ENCODE data around the gene NKD2.

NKD2 gene

DNA sequence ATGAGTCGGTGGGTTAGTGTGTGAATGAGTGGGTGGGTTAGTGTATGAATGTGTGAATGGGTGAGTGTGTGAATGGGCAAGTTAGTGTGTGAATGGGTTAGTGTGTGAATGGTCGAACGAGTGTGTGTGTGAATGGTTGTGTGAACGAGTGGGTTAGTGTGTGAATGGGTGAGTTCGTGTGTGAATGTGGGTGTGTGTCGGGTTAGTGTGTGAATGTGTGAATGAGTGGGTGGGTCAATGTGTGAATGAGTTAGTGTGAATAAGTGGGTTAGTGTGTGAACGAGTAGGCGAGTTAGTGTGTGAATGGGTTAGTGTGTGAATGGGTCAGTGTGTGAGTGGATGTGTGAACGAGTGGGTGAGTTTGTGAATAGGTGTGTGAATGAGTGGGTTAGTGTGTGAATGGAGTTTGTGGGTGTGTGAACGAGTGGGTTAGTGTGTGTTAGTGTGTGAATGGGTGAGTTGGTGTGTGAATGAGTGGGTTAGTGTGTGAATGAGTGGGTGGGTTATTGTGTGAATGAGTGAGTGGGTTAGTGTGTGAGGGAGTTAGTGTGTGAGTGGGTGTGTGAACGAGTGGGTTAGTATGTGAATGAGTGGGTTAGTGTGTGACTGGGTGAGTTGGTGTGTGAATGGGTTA, 38.8 kb downstream of the NKD2 start:
- no peak for DNase-seq

DNA sequence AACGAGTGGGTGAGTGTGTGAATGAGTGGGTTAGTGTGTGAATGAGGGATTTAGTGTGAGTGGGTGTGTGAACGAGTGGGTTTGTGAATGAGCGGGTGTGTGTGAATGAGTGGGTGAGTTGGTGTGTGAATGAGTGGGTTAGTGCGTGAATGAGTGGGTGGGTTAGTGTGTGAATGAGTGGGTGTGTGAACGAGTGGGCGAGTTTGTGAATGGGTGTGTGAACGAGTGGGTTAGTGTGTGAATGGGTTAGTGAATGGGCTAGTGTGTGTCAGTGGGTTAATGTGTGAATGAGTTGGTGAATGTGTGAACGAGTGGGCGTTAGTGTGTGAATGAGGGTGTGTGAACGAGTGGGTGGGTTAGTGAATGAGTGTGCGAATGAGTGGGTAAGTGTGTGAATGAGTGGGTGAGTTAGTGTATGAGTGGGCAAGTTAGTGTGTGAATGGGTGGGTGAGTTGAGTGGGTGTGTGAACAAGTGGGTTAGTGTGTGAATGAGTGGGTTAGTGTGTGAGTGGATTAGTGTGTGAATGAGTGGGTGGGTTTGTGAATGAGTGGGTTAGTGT, 39.6 kb downstream of the NKD2 start:
- DNase-seq, result no peak

GRCh38 chr5:1048861-1049838, 40.5 kb downstream of the NKD2 start:
- no peak for DNase-seq

GRCh38 chr5:1050423-1051365, 42.1 kb downstream of the NKD2 start:
- no peak for DNase-seq

GRCh38 chr5:1051366-1051720, 42.7 kb downstream of the NKD2 start:
- no peak for DNase-seq

DNA sequence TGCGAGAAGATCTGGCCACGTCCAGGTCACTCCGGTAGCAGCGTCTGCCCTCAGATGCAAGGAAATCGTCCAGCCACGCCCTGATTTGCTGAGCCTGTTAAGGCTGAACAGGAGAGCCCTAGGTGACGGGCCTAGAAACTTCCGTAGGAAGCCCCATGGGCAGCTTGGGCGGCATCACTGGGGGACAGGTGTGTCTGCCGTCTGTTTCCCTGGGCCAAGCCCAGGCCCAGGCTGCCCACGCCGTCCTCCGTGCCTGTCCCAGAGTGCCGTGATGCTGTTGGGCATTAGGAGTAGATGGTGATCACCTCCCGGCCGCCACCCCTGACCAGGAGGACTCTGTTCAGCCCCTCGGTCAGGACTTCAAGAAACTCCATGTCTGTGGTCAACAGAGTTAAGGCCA, 43.5 kb downstream of the NKD2 start:
- DNase-seq, result no peak

- DNase-seq, result no peak
Measured at GRCh38 chr5:1052641-1053390, 44.2 kb downstream of the NKD2 start.

DNA sequence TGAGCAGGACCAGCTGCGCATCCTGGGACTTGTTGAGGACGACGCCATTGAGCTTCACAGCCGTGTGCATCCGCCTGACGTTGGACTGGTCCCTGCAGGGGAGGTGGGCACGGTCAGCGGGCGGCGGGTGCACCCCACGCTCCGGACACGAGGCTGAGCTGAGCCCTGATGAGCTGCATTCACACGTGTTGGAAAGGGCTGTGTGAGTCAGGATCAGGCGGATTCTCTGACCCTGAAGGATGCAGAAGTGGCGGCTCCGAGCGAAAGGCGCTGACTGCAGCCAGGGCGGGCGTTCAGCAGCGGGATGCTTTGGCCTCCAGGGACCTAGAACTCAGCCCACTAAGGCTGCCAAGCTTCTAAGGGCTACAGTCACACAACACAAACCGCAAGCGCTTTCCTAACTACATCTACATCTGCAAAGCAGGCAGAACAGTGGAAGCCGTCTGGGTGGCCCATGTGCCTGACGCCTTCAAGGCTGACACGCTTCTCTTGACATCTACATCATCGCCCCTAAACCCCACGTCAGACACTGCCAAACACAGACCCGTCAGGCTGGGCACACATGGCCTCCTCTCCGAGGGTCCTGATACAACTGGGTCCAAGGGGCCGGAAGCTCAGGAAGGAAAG, 44.9 kb downstream of the NKD2 start:
- DNase-seq, result no peak

DNA sequence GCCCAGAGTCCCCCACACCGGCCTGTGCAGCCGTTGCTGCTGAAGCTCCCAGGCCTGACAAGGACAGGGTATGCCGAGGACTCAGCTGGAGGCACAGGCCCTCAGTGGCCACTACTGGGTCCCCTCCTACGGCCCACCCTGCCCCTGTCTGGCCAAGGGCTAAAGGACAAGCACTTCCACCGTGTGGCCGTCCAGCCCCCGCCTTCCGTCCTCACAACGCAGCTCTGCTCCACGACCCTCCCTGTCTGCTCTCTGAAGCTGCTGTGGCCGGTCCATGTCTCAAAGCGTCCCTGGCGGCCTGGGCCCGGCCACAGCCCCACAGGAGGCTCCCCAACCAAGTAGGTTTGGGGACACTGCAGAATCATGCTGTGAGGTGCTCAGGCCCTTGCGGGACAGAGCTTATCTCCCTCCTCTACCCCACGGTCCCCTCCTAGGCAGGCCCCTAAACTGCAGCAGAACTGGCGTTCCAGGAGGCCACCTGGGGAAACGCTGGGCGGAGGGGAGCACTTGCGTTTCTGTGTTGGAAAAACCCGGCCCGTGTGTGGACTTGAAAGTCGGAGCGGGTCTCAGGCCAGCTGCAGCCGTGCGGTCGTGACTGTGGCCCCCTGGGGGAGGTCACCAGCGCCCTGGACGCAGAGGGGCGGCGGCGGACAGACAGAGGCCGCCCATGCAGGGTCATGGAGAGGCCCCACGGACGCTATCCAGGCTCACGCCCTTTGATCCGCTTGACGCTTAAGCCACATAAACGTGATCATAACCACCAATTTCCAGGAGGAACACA, 45.6 kb downstream of the NKD2 start:
- DNase-seq, result no peak

DNA sequence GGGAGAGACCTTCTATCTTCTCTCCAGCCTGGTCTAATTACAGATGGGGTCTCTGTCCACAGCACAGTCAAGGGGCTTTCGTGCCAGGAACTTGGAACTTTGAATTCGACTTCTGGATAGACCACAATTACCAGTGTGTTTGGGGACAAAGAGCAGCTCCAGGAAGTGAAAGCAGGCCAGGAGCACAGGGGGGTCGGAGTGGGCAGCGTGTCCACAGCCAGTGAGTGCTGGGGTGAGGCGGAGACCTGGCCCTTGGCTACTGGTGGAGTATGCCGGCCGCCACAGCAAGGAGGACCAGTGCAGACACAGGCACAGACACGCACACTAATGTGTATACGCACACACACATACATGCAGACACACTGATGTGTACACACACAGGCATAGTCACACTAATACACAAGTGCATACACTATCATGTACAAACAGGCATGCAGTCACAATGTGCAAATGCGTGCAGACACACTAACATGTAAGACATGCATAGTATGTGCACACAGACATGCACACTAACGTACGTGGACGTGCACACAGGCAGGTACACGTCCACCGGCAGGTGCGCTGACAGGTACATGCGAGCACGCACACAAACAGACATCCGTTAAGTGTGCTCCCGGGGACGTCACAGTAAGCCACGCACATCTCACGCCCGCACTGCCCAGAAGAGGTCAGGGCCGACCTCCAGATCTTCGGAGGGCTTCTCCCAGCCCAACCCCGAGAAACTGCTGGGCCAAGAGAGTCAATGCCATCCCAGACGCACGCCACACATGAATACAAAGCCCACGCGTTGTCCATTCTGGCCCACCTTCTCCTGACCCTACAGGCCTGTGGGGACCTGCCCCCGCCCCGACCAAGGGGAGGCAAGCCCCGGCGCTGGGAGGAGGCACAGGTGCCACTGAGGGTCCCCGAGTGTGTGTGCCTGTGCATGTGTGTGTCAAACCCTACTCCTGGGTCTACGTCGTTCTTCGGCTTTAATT, 46.5 kb downstream of the NKD2 start:
- DNase-seq, result no peak

DNA sequence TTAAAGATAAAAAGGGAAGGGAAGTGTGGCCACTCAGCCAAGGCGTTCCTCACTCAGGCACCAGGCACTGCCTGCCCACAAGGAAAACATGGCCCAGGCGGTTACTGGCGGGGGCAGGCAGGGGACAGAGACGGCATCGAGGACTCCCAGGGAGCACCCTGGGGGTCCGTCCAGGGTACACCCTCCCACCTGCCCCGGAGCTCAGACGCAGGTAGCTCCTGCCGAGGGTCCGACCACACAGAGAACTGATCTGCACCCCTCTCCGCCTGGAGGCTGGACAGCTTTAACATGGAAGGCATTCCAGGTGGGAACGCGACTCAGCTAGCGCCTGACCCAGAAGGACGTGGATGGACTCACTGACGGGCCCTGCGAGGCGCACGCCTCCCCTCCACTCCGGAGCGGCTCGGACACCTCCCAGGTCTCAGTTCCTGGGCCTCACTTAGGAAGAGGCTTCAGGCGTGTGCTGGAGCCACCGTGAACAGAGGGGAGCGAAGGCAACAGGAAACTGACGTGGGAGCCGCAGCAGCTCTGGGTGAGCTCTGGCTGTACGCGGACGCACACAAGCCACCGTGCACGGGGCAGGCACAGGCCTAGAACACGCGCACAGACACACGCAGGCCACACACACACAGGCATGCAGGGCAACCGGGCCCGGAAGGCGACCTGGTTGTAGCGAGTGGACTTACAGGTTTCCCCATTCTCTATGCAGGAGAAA, 47.5 kb downstream of the NKD2 start:
- DNase-seq, result no peak

DNA sequence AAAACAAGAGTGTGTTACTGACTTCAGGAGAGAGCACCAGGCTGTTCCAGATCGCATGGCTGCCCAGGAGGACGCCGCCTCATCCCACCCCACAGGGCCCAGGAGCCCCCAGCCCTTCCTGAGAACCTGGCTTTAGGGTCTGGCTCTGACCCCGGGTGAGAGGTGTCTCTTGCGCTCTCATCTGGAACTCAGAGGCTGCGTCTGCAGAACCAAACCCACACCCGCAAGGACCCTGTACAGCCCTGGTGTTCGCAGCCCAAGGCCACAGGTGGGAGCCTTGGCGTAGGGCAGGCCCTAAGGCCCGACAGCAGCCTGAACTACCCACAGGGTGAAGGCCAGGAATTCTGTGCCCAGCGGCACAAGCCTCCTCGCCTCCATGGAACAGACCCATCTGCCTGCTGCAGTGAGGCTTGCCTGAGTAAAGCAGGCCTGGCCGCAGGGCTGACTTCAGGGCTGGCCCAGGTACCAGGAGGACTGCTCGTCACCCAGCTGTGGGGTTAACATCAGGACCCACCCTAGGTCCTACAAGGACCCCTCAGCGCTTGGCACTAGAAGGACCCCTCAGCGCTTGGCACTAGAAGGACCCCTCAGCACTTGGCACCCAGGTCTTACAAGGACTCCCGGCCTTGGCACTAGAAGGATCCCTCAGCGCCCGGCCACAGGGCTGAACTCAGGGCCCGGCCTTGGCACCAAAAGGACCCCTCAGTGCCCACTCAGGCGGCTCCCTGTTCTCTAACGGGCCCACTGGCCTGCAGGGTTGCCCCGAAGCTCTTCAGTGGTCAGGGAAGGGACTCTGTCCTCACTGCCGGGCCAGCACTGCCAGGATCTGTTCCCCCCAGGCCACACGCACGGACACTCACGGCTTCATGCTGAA, 48.2 kb downstream of the NKD2 start:
- no peak for DNase-seq

DNA sequence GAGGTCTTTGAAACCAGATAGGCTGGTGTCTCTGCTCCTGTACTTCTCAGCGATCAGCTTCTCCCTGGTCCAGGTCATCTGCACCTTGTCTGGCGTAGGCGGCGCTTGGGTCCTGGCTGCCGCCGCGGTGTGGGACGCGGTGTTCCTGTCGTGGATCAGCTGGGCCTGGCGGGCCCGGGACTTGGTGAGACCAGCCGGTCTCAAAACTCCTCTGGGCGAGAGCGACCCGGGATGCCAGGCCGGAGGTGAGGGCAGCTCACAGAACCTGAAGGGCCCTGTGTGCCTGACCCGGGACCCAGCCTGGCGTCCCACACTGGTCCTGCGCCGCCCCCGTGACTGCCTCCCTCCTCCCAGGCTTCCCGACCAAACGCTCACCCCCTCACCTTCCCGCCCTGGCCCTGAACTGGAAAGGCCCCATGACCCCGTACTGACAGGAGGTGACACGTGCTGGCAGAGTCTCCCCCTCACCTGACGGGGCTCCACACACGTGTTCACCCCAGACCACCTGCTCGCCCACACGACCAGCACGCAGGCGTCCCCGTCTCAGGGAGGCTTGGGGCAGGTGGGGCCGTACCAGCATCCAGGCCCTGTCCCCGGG, 49.0 kb downstream of the NKD2 start:
- DNase-seq, result no peak

DNA sequence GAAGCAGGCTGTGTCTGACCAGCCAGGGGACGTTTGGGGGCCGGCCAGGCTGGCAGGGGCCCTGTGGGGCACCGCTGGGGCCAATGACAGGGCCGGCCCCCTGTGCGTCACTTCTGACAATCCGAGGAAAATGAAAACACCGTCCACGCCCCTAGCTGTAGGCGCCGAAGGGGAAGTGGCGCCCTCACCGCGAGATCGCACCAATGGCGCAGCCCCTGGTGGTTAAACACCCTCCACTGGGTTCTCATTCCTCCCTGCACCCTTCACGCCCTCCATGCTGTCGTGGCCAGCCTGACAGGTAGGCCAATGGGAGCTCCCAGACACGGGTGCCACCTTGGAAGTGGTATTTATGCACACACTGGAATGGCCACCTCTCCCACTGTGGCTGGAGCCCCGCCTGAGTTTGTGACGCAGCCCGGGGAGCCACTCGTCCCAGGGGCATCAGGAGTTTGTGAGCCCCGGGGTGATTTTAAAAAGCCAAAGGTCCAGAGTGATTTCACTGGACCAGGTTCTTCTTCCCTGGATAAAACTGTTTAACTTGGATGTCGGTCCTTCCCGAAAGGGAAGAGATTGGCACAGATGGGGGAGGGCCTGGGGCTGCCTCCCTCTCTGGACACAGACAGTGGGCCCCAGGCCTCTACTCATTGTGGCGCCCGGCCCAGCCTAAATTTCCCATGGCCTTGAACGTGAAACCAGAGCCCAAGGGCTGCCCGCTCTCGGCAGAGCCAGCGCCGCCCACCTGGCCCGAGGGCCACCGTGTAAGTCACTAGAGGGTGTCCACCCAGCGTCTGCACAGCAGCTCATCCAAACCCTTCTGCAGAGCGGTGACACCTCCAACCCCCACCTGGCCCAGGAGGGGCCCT, 49.7 kb downstream of the NKD2 start:
- no peak for DNase-seq

DNA sequence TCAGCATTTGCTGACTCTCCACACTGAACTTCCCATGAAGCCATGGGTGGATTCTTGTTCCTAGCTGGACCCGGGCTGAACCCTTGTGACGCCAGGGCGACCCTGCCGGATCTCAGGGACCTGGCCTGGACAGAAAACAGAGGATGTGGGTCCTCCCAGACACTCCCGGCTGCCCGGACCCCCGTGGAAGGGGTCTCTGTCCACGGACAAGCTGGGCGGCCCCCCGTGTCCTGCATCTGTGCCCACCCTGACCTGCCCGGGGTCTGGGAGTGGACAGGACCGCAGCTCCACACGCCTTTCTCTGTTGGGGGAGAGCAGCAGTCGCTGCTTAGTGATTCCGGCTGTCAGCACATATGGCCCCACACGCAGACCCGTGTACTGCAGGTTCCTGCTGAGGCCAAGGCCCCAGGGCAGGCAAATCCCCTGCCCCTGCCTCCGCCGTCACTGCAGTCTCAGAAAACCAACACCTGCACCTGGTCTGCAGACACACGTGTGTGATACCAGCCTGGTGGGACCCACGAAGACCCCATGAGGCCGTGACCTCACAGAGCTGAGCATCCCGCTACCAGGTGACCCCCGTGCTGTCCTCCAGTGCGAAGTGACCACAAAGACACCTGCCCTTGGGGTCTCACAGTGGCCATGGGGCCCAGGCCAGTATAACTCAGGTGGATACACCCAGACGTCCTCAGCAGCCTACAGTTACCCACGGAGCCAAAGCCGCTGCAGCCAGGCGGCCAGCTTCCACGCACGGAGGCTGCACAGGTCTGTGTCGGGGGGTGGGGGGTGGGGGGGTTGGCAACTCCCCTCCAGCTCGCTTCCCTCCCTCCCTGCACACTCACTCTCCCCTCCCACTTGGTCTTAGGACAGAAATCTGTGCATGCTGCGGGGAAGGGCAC, 50.6 kb downstream of the NKD2 start:
- DNase-seq, result no peak
